GM18951 (cell line): ENCODE measurements around the gene RHBDF2.

ENCODE experiments used
- POLR2A ChIP-seq: IDR thresholded peaks from 4 replicates; pipeline ENCODE4 v1.6.1; 2011; ENCODE audit warnings: mild to moderate bottlenecking; ENCODE audit not compliant: insufficient read length, insufficient read depth; ENCODE audit errors: extremely low read depth
- in situ Hi-C: fragments of 300-500 bp; cut with MboI; formaldehyde crosslinking; loops from one replicate; pipeline ENCODE4 v1.12.0; 2022; ENCODE audit warnings: low sequenced_read_pairs, mixed read lengths, inconsistent platforms; ENCODE audit not compliant: unreplicated experiment

RHBDF2 gene

DNA sequence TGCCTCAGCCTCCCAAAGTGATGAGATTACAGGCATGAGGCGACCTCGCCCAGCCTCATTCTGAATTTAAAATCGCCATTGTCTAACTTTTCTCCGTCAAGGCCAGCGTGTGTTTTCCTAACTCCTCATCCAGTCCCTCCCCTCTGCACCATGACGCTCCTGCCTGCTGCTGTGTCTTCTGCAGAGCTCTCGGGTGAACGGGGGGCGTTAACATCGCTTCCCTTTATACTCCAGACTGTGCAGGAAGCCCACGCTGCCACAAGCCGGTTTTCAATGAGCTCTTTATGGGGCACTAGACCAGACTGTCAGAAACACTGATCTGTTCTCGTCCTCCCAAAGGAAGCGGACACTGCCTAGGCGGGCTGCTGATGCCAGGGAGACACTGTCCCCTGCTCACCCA, 20.6 kb downstream of the RHBDF2 start:
- no peak for TF ChIP-seq POLR2A
- in situ Hi-C loops = no loop called here

DNA sequence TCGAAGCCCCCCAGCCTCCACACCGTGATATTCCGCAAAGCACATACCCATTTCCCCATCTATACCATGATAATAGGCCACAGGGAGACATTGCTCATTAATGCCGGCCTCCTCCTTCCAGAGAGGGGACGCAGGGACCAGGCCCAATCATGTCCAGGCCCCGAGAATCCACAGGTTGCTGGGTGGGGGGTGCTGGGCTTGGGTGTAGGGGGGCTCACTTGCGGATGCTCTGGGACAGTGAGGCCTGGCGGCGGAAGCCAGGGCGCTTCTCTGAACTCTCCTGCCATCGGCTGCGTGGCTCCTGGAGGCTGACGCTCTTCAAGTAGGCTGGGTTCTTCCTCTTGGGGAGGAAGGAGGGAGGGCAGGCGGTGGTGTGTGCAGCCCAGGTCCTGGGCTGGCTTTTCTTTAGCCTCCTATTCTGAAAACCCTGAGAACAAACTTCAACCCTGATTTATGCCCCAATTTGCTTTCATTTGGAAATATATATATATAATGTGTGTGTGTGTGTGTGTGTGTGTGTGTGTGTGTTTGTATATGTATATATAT, 21.6 kb downstream of the RHBDF2 start:
- in situ Hi-C loops = no loop called here
- no peak for TF ChIP-seq POLR2A

DNA sequence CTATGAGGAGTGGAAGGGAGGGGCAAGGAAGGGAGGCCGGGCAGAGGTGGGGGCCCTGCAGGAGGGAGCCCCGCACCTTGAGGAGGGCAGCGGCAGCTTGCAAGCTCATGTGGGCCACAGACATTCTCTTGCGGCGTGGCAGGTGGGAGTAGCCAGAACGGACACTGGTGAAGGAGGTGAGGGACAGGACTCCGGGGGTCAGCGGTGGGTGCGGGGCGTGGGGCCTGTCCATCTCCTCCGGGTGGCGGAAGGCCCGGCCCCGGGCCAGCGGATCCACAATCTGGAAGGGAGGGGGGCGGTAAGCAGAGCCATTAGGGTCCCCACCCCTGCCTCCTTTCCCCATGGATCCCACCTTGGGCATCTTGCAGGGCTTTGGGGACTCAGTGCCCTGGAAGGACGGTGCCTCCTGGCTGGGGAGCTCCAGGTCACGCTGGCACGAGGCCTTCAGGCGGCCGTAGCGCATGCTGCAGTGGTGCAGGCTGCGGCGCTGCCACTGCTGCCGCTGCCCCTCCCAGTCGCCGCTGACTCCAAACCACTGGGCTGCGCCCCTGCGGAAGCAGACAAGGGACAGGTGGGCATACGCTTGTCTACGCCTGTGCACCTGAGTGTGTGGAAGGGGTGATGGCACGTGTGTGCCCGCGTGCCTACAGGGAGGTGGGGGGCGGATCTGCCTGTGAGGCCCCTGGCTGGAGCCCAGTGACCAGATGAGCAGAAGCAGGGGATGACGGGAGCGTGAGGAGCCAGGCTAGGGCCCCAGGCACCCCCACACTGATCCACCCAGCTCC, 22.3 kb downstream of the RHBDF2 start:
- no peak for TF ChIP-seq POLR2A
- in situ Hi-C loops = no loop called here

DNA sequence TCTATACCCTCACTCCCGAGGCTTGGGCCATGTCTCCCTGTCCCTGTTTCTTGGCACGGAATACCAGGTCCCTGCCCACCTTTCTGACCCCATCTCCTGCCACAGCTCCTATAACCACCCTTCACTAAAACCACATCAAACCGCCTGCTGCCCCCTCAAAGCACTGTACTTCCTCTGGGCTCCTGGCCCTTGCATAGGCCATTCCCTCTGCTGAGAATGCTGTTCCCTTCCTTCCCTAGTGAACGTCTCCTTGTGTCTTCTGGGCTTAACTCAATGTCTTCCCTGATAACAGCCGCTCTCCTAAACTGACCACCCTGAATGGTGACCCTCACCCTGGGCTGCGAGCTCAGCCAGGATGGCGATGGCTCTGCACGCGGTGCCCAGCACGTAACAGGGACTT, 23.1 kb downstream of the RHBDF2 start:
- in situ Hi-C loops = no loop called here
- TF ChIP-seq POLR2A = no peak

DNA sequence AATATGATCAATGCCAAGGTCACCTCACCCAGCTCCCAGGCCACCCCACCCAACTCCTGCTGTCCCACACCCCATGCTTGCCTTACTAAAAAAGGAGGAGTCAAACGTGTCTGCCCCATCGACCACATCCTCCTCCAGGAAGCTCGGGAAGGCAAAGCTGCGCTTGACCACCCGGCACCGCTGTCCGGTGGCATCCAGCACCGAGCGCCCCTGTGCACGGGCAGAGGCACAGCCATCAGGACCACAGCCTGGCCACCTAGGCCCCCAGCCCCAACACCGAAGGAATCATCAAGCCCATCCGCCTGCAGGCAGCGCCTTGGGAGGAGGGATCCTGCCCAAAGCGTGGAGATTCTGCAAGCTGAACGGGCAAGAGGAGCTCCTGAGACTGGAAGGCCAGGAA, 23.6 kb downstream of the RHBDF2 start:
- in situ Hi-C loops = no loop called here
- TF ChIP-seq POLR2A = no peak

DNA sequence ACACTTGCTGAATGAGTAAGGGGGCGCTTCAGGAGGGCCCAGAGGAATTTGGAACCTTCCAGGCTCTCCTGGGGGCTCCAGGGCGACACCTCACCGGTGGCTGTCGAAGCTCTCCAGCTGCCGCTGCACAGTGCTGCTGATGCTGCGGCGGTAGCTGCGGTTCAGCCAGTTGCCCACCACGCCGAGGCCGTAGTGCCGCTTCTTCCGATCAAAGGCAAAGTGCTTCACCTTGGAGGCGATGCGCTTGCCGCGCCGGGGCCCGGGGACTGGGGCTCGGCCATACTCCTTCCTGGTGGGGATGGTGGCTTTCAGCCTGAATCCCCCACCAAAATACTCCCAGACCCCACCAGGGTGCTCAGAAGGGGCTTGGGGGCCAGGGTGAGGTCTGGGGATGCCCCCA, 24.5 kb downstream of the RHBDF2 start:
- TF ChIP-seq POLR2A = no peak
- in situ Hi-C loops = no loop called here

DNA sequence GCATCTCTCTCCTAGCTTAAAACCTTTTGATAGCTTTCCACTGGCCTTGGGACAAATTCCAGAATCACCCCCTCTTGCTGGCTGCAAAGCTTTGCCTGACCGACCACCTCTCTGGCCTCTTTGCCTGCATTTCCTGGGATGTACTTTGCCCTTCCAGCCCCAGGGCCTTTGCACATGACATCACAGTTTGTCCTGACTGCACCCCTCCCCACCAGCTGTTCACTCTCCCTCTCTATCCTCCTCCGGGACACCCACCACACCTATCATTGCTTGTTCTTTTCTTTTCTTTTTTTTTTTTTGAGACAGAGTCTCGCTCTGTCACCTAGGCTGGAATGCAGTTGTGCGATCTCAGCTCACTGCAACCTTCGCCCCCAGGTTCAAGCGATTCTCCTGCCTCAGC, 25.9 kb downstream of the RHBDF2 start:
- in situ Hi-C loops = no loop called here
- no peak for TF ChIP-seq POLR2A

DNA sequence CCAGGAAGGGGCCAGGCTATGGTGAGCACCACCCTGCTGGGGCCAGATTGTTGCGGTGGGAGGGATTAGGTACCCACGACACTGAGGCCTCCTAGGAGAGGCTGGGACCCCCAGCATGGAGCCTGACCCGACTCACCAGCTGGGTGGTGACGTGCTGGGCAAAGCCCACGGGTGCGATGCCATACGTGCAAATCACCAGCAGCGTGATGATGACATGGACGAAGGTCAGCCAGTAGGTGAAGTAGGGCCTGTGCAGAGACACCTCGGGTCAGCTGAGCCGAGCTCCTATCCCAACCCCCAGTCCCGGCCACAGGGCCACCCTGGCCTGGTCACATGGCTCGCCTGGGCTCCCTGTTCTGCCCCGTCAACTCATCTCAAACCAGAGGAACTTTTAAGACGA, 26.3 kb downstream of the RHBDF2 start:
- TF ChIP-seq POLR2A = no peak
- in situ Hi-C loops = no loop called here

DNA sequence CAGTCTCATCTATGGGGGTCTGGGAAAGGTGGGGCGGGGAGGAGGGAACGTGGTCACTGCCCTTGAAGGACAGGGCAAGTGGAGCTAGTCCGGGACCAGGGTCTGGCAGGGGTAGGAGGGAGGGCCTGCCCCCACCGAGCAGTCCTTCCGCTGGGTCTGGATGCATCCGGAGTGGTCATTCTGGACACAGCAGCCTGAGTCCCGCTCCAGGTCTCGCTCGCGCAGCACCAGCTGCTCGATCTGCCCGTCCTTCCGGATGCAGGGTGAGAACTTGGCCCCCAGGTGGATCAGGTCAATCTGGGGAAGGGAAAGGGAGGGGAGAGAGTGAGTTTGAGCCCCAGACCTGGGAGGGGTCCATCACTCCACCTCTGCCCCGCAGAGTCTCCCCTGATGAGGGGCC, 27.0 kb downstream of the RHBDF2 start:
- in situ Hi-C loops = no loop called here
- TF ChIP-seq POLR2A = no peak

DNA sequence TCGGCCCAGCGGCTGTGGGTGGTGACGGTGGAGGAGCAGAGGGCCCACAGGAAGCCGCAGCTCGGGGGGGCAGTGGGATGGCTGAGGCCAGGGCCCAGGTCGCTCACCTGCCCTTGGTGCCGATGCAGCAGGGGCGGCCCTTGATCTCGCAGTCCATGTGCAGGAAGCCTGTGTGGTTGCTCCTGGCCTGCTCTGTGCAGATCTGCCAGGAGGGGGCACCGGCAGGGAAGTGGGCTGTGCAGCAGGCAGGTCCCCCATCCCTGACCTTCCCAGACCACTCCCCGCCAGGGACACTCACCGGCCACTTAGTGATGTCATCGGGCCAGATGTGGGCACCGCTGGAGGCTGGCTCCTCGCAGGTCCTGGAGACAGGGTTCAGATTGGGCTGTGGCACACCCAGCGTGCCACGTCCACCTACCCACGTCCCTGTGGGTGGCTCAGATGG, 27.7 kb downstream of the RHBDF2 start:
- in situ Hi-C loops = no loop called here
- no peak for TF ChIP-seq POLR2A

DNA sequence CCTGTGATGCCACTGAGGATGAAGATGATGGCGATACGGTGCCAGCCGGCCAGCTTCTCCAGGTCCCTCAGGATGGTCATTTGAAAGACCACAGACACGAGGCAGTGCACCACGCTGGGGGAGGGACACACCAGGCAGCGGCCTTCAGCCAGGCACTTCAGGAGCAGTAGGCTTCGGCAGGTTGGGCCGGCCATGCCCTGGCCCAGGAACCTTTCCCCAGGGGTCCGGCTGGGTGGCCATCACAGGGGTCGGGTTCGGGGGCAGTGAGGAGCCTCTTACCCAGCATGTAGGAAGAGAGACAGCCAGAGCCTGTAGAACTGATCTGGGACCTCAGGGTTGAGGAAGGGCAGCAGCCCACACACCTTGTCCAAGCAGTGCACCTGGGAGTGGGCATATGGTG, 28.5 kb downstream of the RHBDF2 start:
- in situ Hi-C loops = no loop called here
- no peak for TF ChIP-seq POLR2A

DNA sequence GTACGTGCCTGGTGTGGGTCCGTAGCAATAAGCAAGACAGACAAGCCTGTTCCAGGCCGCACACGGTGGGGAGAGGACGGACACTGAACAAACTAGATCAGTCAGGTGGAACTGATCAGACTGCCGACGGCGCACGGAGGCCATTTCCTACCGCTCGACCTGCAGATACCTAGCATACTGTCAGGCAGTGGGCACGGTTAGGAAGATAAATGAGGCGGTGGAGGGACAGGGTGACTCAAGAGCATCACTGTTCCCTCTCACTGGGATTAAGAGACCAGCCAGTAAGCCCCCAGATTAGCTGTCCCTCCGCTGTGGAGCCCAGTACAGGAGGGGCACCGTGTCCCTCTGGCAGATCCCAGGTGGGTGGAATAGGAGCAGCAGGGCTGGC, 29.0 kb downstream of the RHBDF2 start:
- in situ Hi-C loops = no loop called here
- no peak for TF ChIP-seq POLR2A

DNA sequence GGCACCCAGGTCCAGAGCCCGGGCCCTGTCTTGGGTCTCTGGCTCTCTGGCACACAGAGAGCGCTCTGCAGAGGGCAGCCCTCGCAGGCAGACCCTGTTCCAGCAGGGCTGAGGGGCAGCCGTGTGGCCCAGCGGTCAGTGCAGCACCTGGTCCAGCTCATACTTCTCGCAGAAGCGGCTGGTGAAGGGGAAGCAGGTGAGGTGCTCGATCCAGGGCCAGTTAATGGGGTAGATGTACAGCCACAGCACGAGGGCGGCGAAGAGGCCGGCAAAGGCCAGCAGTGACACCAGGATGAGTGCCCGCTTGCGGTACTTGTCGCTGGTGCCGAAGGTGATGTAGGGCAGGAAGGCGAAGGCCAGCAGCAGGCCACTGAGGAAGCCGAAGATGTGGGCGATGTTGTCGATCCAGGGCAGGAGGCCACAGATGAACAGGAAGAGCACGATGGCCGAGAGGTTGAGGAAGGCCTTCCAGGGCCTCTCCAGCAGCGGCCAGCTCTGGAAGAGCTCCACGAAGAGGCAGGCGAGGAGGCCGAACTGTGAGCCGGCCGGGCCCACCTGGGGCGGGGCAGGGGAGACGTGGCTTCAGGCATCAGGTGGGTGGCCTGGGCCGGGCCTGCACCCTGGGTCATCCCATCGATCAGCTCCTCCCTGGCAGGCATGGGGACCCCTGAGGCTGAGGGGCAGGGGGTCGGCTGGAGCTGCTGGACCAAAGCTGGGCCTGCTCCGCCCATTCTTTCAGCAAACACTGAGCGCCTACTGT, 29.5 kb downstream of the RHBDF2 start:
- TF ChIP-seq POLR2A = no peak
- in situ Hi-C loops = no loop called here
